ENCODE data around the gene DNAJC8.

Gene DNAJC8

GRCh38 chr1:28249866-28250295 is 17.1 kb upstream of the DNAJC8 start:
- Histone ChIP-seq H3K79me2 (ENCODE audit: insufficient read depth, low read length) (peaks cover 6% of the 10 kb centered on the region), H3K27me3 (ENCODE audit: insufficient read depth, low read length, poor library complexity) (no peaks in the 10 kb centered on the region), H4K20me1 (ENCODE audit: insufficient read depth, low read length) (no peaks in the 10 kb centered on the region), H2AFZ (ENCODE audit: low read depth, low read length) (peak overlapping the region; percentile 76), H3K4me3 (ENCODE audit: low read depth in 1 of 2, low read length in 2 of 2) (no peak overlapping the region), H3K9me3 (ENCODE audit: insufficient read depth, low read length, severe bottlenecking) (no peaks in the 10 kb centered on the region), H3K27ac (ENCODE audit: low read length) (no peak overlapping the region; the same call in 1 of the 2 replicates), H3K4me1 (ENCODE audit: insufficient read depth, low read length) (peaks cover 41% of the 10 kb centered on the region), H3K4me2 (ENCODE audit: insufficient read depth, low read length) (no peak overlapping the region), H3K9ac (ENCODE audit: low read depth, low read length) (0 out of 2 replicates have a peak overlapping the region, but pooled peaks have one; percentile 57), H3K36me3 (ENCODE audit: insufficient read depth, low read length) (no peaks in the 10 kb centered on the region)
- TF ChIP-seq EZH2 (IDR thresholded peaks at IDR 0.05; ENCODE audit: borderline replicate concordance, low read depth, low read length, severe bottlenecking) = no peak
- no peak for TF ChIP-seq CTCF (IDR thresholded peaks at IDR 0.05; ENCODE audit: borderline replicate concordance, extremely low read depth, low read length, poor library complexity, severe bottlenecking)
- ATAC-seq (ENCODE audit: insufficient read depth, low read depth) = no peak
- no peak for DNase-seq

- Histone ChIP-seq H3K27me3 (ENCODE audit: insufficient read depth, low read length, poor library complexity) (no peaks in the 10 kb centered on the region), H3K9me3 (ENCODE audit: insufficient read depth, low read length, severe bottlenecking) (no peaks in the 10 kb centered on the region), H4K20me1 (ENCODE audit: insufficient read depth, low read length) (no peaks in the 10 kb centered on the region), H3K4me3 (ENCODE audit: low read depth in 1 of 2, low read length in 2 of 2) (peak overlapping the region in 1 of 2 experiments; percentile 44; a peak in 2 of 4 replicates), H3K79me2 (ENCODE audit: insufficient read depth, low read length) (peaks cover 6% of the 10 kb centered on the region), H3K9ac (ENCODE audit: low read depth, low read length) (peak overlapping the region; percentile 57), H2AFZ (ENCODE audit: low read depth, low read length) (peak overlapping the region; percentile 76), H3K27ac (ENCODE audit: low read length) (peak overlapping the region; percentile 75), H3K4me1 (ENCODE audit: insufficient read depth, low read length) (peaks cover 43% of the 10 kb centered on the region), H3K4me2 (ENCODE audit: insufficient read depth, low read length) (peak overlapping the region; percentile 65), H3K36me3 (ENCODE audit: insufficient read depth, low read length) (no peaks in the 10 kb centered on the region)
- no peak for ATAC-seq (ENCODE audit: insufficient read depth, low read depth)
- TF ChIP-seq CTCF (IDR thresholded peaks at IDR 0.05; ENCODE audit: borderline replicate concordance, extremely low read depth, low read length, poor library complexity, severe bottlenecking) (no peak), EZH2 (IDR thresholded peaks at IDR 0.05; ENCODE audit: borderline replicate concordance, low read depth, low read length, severe bottlenecking) (no peak)
- DNase-seq = peak; percentile 61
These were observed 16.4 kb upstream of the DNAJC8 start for GRCh38 chr1:28249013-28249865.

- H3K36me3 ChIP-seq (ENCODE audit: insufficient read depth, low read length) = no peaks in the 10 kb centered on the region
- H2AFZ ChIP-seq (ENCODE audit: low read depth, low read length) = peak overlapping the region; percentile 76
- peaks cover 6% of the 10 kb centered on the region for H3K79me2 ChIP-seq (ENCODE audit: insufficient read depth, low read length)
- H3K9ac ChIP-seq (ENCODE audit: low read depth, low read length) = peak overlapping the region; percentile 57
- TF ChIP-seq CTCF (IDR thresholded peaks at IDR 0.05; ENCODE audit: borderline replicate concordance, extremely low read depth, low read length, poor library complexity, severe bottlenecking) (peak; percentile 97), EZH2 (IDR thresholded peaks at IDR 0.05; ENCODE audit: borderline replicate concordance, low read depth, low read length, severe bottlenecking) (no peak)
- no peaks in the 10 kb centered on the region for H4K20me1 ChIP-seq (ENCODE audit: insufficient read depth, low read length)
- no peaks in the 10 kb centered on the region for H3K27me3 ChIP-seq (ENCODE audit: insufficient read depth, low read length, poor library complexity)
- H3K4me2 ChIP-seq (ENCODE audit: insufficient read depth, low read length) = peak overlapping the region; percentile 65
- H3K9me3 ChIP-seq (ENCODE audit: insufficient read depth, low read length, severe bottlenecking) = no peaks in the 10 kb centered on the region
- peak; percentile 85 for DNase-seq
- H3K27ac ChIP-seq (ENCODE audit: low read length) = peak overlapping the region; percentile 75
- H3K4me1 ChIP-seq (ENCODE audit: insufficient read depth, low read length) = peaks cover 43% of the 10 kb centered on the region
- H3K4me3 ChIP-seq (ENCODE audit: low read depth in 1 of 2, low read length in 2 of 2) = peak overlapping the region in 1 of 2 experiments; percentile 44; a peak in 2 of 4 replicates
- peak; percentile 39 for ATAC-seq (ENCODE audit: insufficient read depth, low read depth)
These were observed 15.6 kb upstream of the DNAJC8 start for GRCh38 chr1:28248273-28249012.

Measured in DND-41 (cell line).